ENCODE data around the gene SLC46A1.

GRCh38 chr17:28415886-28416285 lies 9.9 kb upstream of the SLC46A1 start:
- TF ChIP-seq CTCF (IDR thresholded peaks at IDR 0.05; ENCODE audit: insufficient read depth, low read depth, low read length) (no peak), EZH2 (IDR thresholded peaks at IDR 0.05; ENCODE audit: insufficient read depth, low read length) (no peak)
